Nephron progenitor cell (in vitro differentiated cells): ENCODE data around the gene RAD51B.
A peak's percentile ranks its signal among the peaks of the same experiment; 100 is the strongest.

Experiments
- DNase-seq: peaks from one replicate; pipeline ENCODE4 v3.0.0; 2021
- H3K27ac Mint-ChIP-seq: 2 replicates; pipeline ENCODE4 v1.8.0; 2021; ENCODE audit warnings: mild to moderate bottlenecking, moderate library complexity, mixed read lengths
- H3K27me3 Mint-ChIP-seq: 2 replicates; pipeline ENCODE4 v1.8.0; 2021; ENCODE audit warnings: mild to moderate bottlenecking, low read depth, mixed read lengths; ENCODE audit not compliant: poor library complexity
- H3K36me3 Mint-ChIP-seq: 2 replicates; pipeline ENCODE4 v1.8.0; 2021; ENCODE audit warnings: low read depth, mixed read lengths
- H3K4me1 Mint-ChIP-seq: 2 replicates; pipeline ENCODE4 v1.8.0; 2021; ENCODE audit warnings: mixed read lengths
- H3K4me3 Mint-ChIP-seq: 2 replicates; pipeline ENCODE4 v1.8.0; 2021; ENCODE audit warnings: mild to moderate bottlenecking, moderate library complexity, mixed read lengths
- H3K9me3 Mint-ChIP-seq: 2 replicates; pipeline ENCODE4 v1.8.0; 2021; ENCODE audit warnings: mild to moderate bottlenecking, moderate library complexity, mixed read lengths
- TF ChIP-seq, protein P1 (sequence below): fragments of 200-600 bp; sonication (generic); IDR thresholded peaks from 2 replicates; pipeline ENCODE4 v1.5.0; 2021; ENCODE audit warnings: antibody characterized with exemption

The RAD51B gene

GRCh38 chr14:68412505-68413465, 593.2 kb downstream of the RAD51B start:
- no peak for DNase-seq
- Mint-ChIP-seq H3K4me3 (no peak overlapping the region), H3K27ac (no peak overlapping the region), H3K9me3 (no peaks in the 10 kb centered on the region), H3K27me3 (peaks cover 3% of the 10 kb centered on the region), H3K4me1 (peaks cover 76% of the 10 kb centered on the region), H3K36me3 (no peaks in the 10 kb centered on the region)
- TF ChIP-seq, protein P1, sequence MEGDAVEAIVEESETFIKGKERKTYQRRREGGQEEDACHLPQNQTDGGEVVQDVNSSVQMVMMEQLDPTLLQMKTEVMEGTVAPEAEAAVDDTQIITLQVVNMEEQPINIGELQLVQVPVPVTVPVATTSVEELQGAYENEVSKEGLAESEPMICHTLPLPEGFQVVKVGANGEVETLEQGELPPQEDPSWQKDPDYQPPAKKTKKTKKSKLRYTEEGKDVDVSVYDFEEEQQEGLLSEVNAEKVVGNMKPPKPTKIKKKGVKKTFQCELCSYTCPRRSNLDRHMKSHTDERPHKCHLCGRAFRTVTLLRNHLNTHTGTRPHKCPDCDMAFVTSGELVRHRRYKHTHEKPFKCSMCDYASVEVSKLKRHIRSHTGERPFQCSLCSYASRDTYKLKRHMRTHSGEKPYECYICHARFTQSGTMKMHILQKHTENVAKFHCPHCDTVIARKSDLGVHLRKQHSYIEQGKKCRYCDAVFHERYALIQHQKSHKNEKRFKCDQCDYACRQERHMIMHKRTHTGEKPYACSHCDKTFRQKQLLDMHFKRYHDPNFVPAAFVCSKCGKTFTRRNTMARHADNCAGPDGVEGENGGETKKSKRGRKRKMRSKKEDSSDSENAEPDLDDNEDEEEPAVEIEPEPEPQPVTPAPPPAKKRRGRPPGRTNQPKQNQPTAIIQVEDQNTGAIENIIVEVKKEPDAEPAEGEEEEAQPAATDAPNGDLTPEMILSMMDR, result no peak

- TF ChIP-seq, protein P1, result no peak
- Mint-ChIP-seq H3K4me1 (peaks cover 77% of the 10 kb centered on the region), H3K4me3 (no peak overlapping the region), H3K27me3 (peaks cover 3% of the 10 kb centered on the region), H3K9me3 (no peaks in the 10 kb centered on the region), H3K36me3 (no peaks in the 10 kb centered on the region), H3K27ac (peak overlapping the region; percentile 30)
- no peak for DNase-seq
Measured at GRCh38 chr14:68413509-68413908, 593.9 kb downstream of the RAD51B start.

- no peaks in the 10 kb centered on the region for H3K36me3 Mint-ChIP-seq
- peaks cover 79% of the 10 kb centered on the region for H3K4me1 Mint-ChIP-seq
- no peaks in the 10 kb centered on the region for H3K9me3 Mint-ChIP-seq
- no peak overlapping the region for H3K4me3 Mint-ChIP-seq
- H3K27ac Mint-ChIP-seq, result peak overlapping the region; percentile 30
- no peak for DNase-seq
- peaks cover 3% of the 10 kb centered on the region for H3K27me3 Mint-ChIP-seq
- TF ChIP-seq, protein P1, result no peak
Measured at GRCh38 chr14:68414121-68414520, 594.5 kb downstream of the RAD51B start.

DNA sequence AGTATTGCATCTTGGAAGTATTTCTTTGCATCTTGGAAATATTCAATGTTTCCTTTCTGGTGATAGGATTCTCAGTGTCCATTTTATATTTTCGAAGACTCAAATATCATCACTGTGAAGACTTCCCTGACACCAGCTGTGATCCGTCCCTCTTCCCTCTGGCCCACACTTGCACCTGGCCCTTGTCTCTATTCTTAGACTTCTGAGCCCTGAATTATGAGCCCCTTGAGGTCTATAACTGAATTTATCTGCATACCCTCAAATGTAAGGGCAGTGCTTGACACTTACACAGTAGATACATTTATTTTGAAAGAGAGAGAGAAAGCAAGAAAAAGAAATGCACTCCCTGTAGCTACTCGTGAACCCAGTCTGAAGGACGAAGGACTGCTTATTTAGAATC, 596.6 kb downstream of the RAD51B start:
- H3K27ac Mint-ChIP-seq, result peak overlapping the region; percentile 69
- no peaks in the 10 kb centered on the region for H3K9me3 Mint-ChIP-seq
- H3K27me3 Mint-ChIP-seq, result no peaks in the 10 kb centered on the region
- TF ChIP-seq, protein P1, result no peak
- H3K4me3 Mint-ChIP-seq, result no peak overlapping the region
- H3K4me1 Mint-ChIP-seq, result peaks cover 82% of the 10 kb centered on the region
- no peaks in the 10 kb centered on the region for H3K36me3 Mint-ChIP-seq
- DNase-seq, result no peak

DNA sequence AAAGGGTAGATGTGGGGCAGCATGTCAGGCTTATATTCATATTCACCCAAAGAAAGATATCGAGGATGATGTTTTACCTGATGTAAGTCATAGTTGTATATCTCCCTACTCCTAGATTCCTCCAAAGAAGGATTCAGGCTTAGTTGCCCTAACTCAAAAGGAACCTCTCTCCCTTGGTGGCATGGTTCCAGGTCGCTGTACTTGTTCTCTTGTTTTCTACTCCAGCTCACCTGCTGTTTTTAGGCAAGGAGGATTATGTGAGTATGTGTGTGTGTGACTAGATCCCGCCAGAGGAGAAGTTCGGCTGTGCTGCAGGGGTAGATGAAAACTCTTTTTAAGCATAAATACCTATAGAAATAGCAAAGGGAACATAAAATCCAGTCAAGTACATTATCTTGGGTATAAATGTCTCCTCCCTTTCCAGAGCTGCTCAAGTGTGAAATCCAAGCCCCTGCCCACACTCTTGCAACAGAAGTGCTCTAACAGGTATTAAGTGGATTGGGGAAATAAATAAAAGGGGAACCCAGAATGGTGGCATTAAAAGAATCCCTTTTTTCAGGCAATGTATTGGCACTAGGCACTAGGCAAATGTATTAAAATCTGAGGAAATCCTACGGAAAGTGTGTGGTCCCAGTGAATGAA, 597.6 kb downstream of the RAD51B start:
- DNase-seq, result no peak
- TF ChIP-seq, protein P1, result no peak
- Mint-ChIP-seq H3K27me3 (no peaks in the 10 kb centered on the region), H3K9me3 (no peaks in the 10 kb centered on the region), H3K36me3 (no peaks in the 10 kb centered on the region), H3K27ac (peak overlapping the region; percentile 43), H3K4me3 (no peak overlapping the region), H3K4me1 (peaks cover 86% of the 10 kb centered on the region)
